RWPE2 (cell line): ENCODE measurements around the gene CAMK1G.

ENCODE experiments used
- ATAC-seq: fragments of 200-7000 bp; cut with Tn5 transposase; 3 replicates; pipeline ENCODE4 v1.9.1; 2021; ENCODE audit warnings: low read depth
- DNase-seq: peaks from one replicate; pipeline ENCODE4 v3.0.0-alpha.2; 2020; ENCODE audit warnings: low spot score
- H3K27ac ChIP-seq: fragments of 450-650 bp; 2 replicates; pipeline ENCODE4 v1.5.1; 2017; ENCODE audit warnings: mild to moderate bottlenecking; ENCODE audit not compliant: poor library complexity, severe bottlenecking
- H3K27me3 ChIP-seq: fragments of 250-450 bp; sonication (Bioruptor Pico); 2 replicates; pipeline ENCODE4 v1.5.1; 2021; ENCODE audit warnings: mild to moderate bottlenecking, moderate library complexity; ENCODE audit not compliant: insufficient read depth, poor library complexity, severe bottlenecking
- H3K36me3 ChIP-seq: fragments of 250-450 bp; sonication (Bioruptor Pico); 2 replicates; pipeline ENCODE4 v1.5.1; 2020; ENCODE audit warnings: low read depth, mild to moderate bottlenecking, moderate library complexity
- H3K4me1 ChIP-seq: fragments of 250-450 bp; sonication (Bioruptor Pico); 2 replicates; pipeline ENCODE4 v1.5.1; 2021; ENCODE audit warnings: mild to moderate bottlenecking, moderate library complexity; ENCODE audit not compliant: insufficient read depth, poor library complexity, severe bottlenecking
- H3K4me3 ChIP-seq: fragments of 250-450 bp; sonication (Bioruptor Pico); 2 replicates; pipeline ENCODE4 v1.5.1; 2021; ENCODE audit warnings: mild to moderate bottlenecking, moderate library complexity; ENCODE audit not compliant: severe bottlenecking
- H3K9me3 ChIP-seq: fragments of 250-450 bp; sonication (Bioruptor Pico); 2 replicates; pipeline ENCODE4 v1.5.1; 2021; ENCODE audit warnings: mild to moderate bottlenecking, moderate library complexity; ENCODE audit not compliant: severe bottlenecking
- CTCF ChIP-seq: fragments of 450-650 bp; IDR thresholded peaks from one replicate; pipeline ENCODE4 v1.5.1; 2017; ENCODE audit warnings: mild to moderate bottlenecking, moderate library complexity; ENCODE audit not compliant: poor library complexity, severe bottlenecking

Gene CAMK1G

GRCh38 chr1:209621741-209622655, 38.5 kb downstream of the CAMK1G start:
- no peaks in the 10 kb centered on the region for H3K27me3 ChIP-seq
- no peaks in the 10 kb centered on the region for H3K9me3 ChIP-seq
- H3K4me3 ChIP-seq: no peak overlapping the region
- no peak overlapping the region for H3K27ac ChIP-seq
- H3K36me3 ChIP-seq: peaks cover 99% of the 10 kb centered on the region
- TF ChIP-seq CTCF: no peak
- no peak for ATAC-seq
- DNase-seq: no peak
- H3K4me1 ChIP-seq: no peaks in the 10 kb centered on the region

GRCh38 chr1:209622841-209623829, 39.6 kb downstream of the CAMK1G start:
- H3K36me3 ChIP-seq: peaks cover 99% of the 10 kb centered on the region
- no peaks in the 10 kb centered on the region for H3K9me3 ChIP-seq
- no peak for ATAC-seq
- H3K4me1 ChIP-seq: no peaks in the 10 kb centered on the region
- no peak for DNase-seq
- no peak overlapping the region for H3K4me3 ChIP-seq
- TF ChIP-seq CTCF: no peak
- no peaks in the 10 kb centered on the region for H3K27me3 ChIP-seq
- H3K27ac ChIP-seq: no peak overlapping the region

- H3K9me3 ChIP-seq: no peaks in the 10 kb centered on the region
- H3K36me3 ChIP-seq: peaks cover 99% of the 10 kb centered on the region
- TF ChIP-seq CTCF: no peak
- no peaks in the 10 kb centered on the region for H3K27me3 ChIP-seq
- no peak overlapping the region for H3K4me3 ChIP-seq
- no peak for ATAC-seq
- H3K4me1 ChIP-seq: no peaks in the 10 kb centered on the region
- no peak overlapping the region for H3K27ac ChIP-seq
- DNase-seq: no peak
Measured at GRCh38 chr1:209624558-209625549, 41.3 kb downstream of the CAMK1G start.

- DNase-seq (no peak), ATAC-seq (no peak)
- no peaks in the 10 kb centered on the region for H3K27me3 ChIP-seq
- H3K9me3 ChIP-seq: no peaks in the 10 kb centered on the region
- H3K4me3 ChIP-seq: no peak overlapping the region
- H3K27ac ChIP-seq: no peak overlapping the region
- H3K36me3 ChIP-seq: peaks cover 99% of the 10 kb centered on the region
- no peaks in the 10 kb centered on the region for H3K4me1 ChIP-seq
- no peak for TF ChIP-seq CTCF
Measured at GRCh38 chr1:209625791-209626285, 42.3 kb downstream of the CAMK1G start.
